SKM-1 treated with dmso at 0.1 percent for 144 hours (cell line): ENCODE results near the gene SBK2.
"Not testable (repeated sequence)": the region's sequence is repeated elsewhere in the genome, so short reads cannot be mapped to it uniquely, and the experiment has no call there.

Experiments used
- DNase-seq: peaks from one replicate; lab custom pipeline; 2025; ENCODE audit not compliant: unreplicated experiment; lab: John Stamatoyannopoulos, UW

Gene SBK2

GRCh38 chr19:55502197-55502952 lies 34.6 kb downstream of the SBK2 start:
- no peak for DNase-seq

GRCh38 chr19:55500368-55500952 lies 36.5 kb downstream of the SBK2 start:
- DNase-seq, result no peak

DNA sequence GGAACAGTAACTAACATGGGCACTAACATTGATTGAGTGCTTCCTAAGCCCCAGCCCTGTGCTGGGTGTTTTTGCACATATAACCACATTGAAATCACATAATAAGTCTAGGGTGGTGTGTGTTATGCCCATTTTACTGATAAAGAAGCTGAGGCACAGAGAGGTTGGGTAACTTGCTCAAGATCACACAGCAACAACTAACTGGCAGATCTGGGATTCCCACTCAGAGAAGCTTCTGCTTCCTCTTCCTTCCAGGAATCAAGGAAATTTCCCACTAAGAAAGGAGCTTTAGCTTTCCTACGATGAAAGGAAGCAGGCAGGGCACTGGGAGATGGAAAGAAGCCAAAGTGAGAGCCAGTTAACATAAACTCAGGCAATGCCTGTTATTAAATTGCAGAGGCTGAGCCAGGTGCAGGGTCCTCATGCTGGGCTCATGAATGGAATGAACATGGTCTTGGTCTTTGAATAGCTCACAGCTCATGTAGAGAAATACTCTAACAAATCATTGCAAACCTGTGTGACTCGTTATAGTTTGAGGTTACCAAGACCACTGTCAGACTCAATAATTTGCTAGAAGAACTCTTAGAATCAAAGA lies 38.6 kb downstream of the SBK2 start:
- DNase-seq, result no peak

DNA sequence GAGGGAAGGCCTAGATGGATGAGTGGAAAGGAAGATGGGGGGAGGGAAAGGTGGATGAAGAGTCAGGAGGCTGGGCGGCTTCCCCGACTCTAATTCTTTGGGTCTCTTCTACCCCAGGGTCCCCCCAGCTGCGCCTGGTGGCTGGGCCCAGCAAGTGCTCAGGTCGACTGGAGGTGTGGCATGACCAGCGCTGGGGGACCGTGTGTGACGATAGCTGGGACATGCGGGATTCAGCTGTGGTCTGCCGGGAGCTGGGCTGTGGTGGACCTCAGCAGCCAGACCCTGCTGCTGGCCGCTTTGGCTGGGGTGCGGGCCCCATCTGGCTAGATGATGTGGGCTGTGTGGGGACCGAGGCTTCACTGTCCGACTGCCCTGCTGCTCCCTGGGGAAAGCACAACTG lies 39.2 kb downstream of the SBK2 start:
- DNase-seq, result no peak

DNA sequence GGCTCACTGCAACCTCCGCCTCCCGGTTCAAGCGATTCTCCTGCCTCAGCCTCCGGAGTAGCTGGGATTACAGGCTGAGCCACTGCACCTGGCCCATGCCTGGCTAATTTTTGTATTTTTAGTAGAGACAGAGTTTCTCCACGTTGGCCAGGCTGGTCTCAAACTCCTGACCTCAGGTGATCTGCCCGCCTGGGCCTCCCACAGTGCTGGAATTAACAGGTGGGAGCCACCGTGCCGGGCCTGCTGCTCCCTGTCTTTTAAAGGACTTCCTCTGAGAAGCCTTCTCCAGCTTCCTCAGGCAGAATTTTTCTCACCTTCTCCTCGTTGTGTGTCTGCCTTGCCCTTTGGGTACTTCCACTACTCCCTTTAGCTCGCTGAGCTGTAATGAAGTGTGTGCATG lies 40.1 kb downstream of the SBK2 start:
- DNase-seq, result not testable (repeated sequence)

- no peak for DNase-seq
Observed at GRCh38 chr19:55495646-55496349, 41.1 kb downstream of the SBK2 start.

DNA sequence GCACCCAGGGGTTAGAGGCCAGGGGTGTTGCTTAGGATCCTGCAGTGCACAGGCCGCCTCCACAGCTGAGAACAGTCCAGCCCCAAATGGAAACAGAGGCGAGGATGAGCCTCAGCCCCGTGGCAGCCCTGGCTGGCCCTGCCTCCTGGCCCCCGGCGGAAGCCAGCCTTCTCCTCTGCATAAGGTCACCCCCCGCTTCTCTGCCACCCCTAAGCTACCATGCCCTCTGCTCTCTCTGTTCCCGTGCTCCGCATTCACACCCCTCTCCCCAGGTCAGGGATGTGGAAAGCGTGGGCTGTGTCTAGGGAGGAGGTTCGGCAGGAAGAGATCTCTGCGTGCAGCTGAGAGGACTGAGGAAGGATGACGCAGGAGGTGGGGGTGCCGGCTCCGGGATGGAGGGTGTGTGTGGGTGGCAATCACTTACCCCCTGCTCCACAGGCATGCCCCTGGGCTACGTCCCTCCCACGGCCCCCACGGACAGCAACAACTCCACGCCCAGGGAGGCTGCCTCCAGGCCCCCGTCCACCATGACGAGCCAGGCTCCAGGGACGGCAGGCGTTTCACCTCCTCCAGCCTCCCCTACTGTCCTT lies 42.7 kb downstream of the SBK2 start:
- no peak for DNase-seq

GRCh38 chr19:55493645-55494171 lies 43.2 kb downstream of the SBK2 start:
- no peak for DNase-seq

DNA sequence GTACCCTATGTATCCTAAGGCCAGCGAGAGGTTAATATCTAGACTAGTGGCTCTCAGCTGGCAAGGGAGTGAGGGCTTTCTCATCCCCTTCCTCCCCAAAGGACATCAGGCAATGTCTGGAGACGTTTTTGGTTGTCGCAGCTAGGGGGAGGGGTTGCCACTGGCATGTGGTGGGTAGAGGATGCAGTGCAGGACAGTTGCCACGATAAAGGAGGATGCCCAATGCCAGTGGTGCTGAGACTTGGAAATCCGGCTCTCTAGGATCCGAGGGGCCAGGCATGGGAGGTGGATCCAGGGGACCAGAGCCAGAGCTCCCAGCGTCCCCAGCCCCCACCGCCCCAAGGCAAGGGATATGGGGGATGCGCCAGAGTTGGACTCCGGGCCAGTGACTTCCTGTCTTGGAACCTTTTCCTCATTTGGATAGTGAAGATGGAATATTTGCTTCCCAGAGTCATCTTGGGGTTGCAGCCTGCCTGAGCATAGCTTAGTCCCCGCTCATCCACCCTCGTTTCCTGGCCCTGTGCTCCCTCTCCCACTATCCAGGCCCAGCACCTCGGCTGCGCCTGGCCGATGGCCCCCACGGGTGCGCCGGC lies 43.8 kb downstream of the SBK2 start:
- no peak for DNase-seq

- no peak for DNase-seq
Observed at GRCh38 chr19:55492362-55492944, 44.5 kb downstream of the SBK2 start.

DNA sequence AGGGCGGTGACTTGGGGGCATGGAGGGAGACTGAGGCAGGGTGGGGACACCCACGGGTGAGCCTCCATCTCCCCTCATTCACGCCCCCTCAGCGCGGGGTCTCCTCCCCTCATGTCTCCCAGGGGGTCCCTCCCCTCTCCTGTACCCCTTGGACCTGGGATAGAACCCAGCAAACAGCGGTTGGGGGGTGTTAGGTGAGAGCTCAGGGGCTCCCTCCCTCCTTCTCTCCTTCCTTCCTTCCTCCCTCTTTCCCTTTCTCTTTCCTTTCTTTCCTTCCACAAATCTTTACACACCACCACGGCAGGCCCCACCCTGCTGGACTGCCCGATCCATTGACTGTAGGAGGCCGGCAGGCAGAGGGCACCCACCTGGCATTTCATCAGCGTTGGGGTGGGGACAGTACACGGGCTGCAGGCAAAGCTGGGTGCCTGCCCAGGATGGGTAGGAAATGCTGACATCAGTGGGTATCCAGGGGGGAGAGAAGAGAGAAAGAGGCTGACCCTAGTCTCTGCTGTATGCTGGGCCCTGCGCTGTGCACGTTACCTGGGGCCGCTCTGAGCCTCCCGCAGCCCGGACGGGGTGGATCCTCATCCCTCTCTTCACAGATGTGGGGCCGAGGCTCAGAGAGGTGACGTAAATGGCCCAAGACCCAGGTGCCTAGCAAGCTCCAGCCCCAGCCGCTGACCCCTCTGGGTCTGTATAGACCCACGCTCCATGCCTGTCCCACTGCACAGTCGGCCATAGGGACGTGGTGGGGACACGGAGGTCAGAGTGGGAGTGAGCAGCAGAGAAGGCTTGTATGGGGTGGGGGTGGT lies 45.2 kb downstream of the SBK2 start:
- no peak for DNase-seq

DNA sequence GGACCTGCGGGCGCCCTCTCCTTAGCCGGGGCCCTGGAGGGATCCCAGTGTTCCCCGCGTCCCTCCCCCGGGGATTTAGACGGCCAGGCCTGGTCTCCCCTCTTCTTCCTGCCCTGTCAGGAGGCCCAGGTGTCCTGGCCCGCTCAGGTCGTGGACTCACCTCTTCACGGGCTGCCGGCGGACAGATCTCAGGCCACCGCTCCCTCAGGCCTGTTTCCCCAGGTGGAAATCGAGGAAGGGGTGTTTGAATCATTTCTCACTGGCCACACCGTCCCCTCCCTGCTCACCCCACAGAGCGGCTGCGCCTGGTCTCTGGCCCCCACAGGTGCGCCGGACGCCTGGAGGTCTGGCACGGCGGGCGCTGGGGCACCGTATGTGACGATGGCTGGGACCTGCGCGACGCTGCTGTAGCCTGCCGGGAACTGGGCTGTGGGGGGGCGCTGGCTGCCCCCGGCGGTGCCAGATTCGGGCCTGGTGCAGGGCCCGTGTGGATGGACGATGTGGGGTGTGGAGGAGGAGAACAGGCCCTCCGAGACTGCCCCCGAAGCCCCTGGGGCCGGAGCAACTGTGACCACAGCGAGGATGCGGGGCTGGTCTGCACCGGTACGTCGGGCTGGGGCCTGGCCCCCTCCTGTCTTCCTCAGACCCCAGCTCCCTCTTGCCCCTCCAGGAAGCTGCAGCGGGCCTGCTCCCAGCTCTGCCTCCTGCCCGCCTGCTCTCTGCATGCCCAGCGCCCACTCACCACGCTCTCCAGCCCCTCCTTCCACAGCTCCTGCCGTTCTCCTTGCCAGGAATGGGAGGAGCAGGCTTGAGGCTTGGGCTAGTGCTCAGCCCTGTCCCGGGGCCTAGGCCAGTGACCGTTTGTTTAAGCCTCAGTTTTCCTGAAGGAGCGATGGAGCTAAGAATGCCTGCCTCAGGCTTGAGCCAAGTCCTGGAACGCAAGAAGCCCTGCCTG lies 46.2 kb downstream of the SBK2 start:
- no peak for DNase-seq

DNA sequence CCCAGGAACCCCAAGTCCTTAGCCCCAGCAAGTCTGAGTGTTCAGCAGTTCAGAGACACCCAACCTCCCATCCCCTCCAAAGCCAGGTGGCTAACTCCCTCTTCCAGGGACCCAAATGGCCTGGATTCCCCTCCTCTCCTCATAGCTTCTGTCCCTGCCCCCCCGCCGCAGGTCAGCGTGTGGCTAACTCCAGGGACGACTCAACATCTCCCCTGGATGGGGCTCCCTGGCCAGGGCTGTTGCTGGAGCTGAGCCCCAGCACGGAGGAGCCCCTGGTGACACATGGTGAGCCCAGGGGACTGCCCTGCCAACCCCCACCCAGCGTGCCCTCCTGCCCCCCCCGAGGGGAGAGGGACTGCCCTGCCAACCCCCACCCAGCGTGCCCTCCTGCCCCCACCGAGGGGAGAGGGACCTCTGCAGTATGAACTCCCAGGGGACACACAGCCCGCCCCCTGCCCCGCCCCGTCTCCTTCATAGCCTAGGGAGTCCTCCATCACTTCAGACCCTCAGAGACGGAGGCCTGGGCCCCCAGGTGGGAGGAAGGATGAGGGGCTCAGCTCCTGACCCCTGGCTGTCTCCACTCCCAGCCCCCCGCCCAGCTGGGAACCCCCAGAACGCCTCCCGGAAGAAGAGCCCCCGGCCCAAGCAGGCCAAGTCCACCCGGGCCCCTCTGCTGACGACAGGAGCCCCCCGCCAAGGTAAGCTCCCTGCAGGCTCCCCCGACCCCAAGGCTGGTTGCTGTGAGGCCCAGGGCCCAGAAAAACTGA lies 47.0 kb downstream of the SBK2 start:
- no peak for DNase-seq

- DNase-seq, result no peak
Observed at GRCh38 chr19:55488986-55489710, 47.8 kb downstream of the SBK2 start.

DNA sequence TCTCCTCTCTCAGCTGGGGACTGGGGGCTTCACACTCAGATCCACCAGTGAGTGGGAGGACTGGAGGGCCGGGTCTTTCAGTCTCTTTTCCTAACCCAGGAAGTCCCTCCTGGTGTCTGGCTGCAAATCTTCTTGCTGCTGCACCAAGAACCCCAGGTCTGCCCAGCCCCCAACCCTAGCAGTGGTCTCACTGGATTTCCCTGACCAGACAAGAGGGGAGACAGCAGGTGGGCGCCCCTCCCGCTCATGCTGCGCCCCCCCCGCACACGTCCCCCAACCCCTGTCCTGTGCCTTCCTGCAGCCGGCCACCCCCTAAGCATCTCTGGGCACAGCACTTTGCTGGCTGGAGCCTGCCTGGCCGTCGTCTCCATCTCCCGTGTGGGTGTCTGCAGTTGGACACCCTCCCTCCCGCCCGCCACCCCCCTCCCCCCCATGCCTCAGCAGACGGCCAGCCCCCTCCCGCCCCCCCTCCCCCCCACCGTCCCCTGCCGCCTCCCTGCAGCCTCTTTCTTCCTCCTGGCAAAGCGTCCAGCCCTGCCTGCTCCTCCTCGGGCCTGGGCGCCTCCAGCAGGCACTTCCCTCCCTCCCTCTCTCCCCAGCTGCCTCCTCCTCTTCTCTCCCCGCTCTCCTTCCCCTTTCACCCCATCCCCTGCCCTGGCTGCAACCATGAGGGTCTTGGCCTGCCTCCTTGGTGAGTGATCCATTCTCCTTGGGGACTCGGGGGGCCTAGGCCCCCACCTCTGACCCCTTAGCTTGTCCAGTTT lies 48.8 kb downstream of the SBK2 start, which contains the start of gene SSC5D:
SSC5D (plus strand) TSS at position 513 of the 764 bp plus-strand sequence; CDS start at position 667, 154 bp downstream.
- DNase-seq, result no peak
